8988T (cell line): Measurements from ENCODE around the gene LDHAL6A.
"Not testable (repeated sequence)": the region's sequence is repeated elsewhere in the genome, so short reads cannot be mapped to it uniquely, and the experiment has no call there.

ENCODE experiments used
- DNase-seq: peaks from one replicate; pipeline ENCODE4 v3.0.0; 2011

LDHAL6A gene

GRCh38 chr11:18455686-18456372 lies at the start of gene LDHAL6A:
Gene LDHAL6A (plus strand): TSS chr11:18455856. CDS start chr11:18456681, 825 bp downstream.
- DNase-seq: no peak

GRCh38 chr11:18407400-18407799 lies 48.3 kb upstream of the LDHAL6A start:
- not testable (repeated sequence) for DNase-seq

- no peak for DNase-seq
Measured at GRCh38 chr11:18408558-18409291, 46.9 kb upstream of the LDHAL6A start.

- no peak for DNase-seq
Measured at GRCh38 chr11:18416459-18416858, 39.2 kb upstream of the LDHAL6A start.

GRCh38 chr11:18419040-18419439 lies 36.6 kb upstream of the LDHAL6A start:
- no peak for DNase-seq

- no peak for DNase-seq
Measured at GRCh38 chr11:18420067-18420466, 35.6 kb upstream of the LDHAL6A start.

GRCh38 chr11:18427240-18427639 lies 28.4 kb upstream of the LDHAL6A start:
- no peak for DNase-seq

- no peak for DNase-seq
Measured at GRCh38 chr11:18429332-18429731, 26.3 kb upstream of the LDHAL6A start.

GRCh38 chr11:18438691-18439090 lies 17.0 kb upstream of the LDHAL6A start:
- no peak for DNase-seq

GRCh38 chr11:18449251-18449650 lies 6.4 kb upstream of the LDHAL6A start:
- DNase-seq: no peak

GRCh38 chr11:18452927-18453326 lies 2.7 kb upstream of the LDHAL6A start:
- DNase-seq: no peak

- no peak for DNase-seq
Measured at GRCh38 chr11:18457450-18457849, 1.8 kb downstream of the LDHAL6A start.

GRCh38 chr11:18459634-18460033 lies 4.0 kb downstream of the LDHAL6A start:
- DNase-seq: no peak

GRCh38 chr11:18461909-18462308 lies 6.3 kb downstream of the LDHAL6A start:
- no peak for DNase-seq

GRCh38 chr11:18463439-18463838 lies 7.8 kb downstream of the LDHAL6A start:
- DNase-seq: no peak

- no peak for DNase-seq
Measured at GRCh38 chr11:18466402-18466801, 10.7 kb downstream of the LDHAL6A start.

GRCh38 chr11:18468059-18468458 lies 12.4 kb downstream of the LDHAL6A start:
- no peak for DNase-seq

GRCh38 chr11:18468961-18469360 lies 13.3 kb downstream of the LDHAL6A start:
- DNase-seq: no peak

- DNase-seq: no peak
Measured at GRCh38 chr11:18471995-18472394, 16.3 kb downstream of the LDHAL6A start.

GRCh38 chr11:18472587-18472986 lies 16.9 kb downstream of the LDHAL6A start:
- no peak for DNase-seq

GRCh38 chr11:18479063-18479462 lies 23.4 kb downstream of the LDHAL6A start:
- DNase-seq: no peak

GRCh38 chr11:18485913-18486528 lies 30.4 kb downstream of the LDHAL6A start:
- DNase-seq: no peak

- no peak for DNase-seq
Measured at GRCh38 chr11:18490319-18490718, 34.7 kb downstream of the LDHAL6A start.
